Esophagus muscularis mucosa (tissue), 4 donors: ENCODE results near the gene SIGLEC6. TPM values are rescaled to one million over a fixed set of nuclear protein-coding genes. Genes with fewer than 3 reads are reported as not detected.

ENCODE experiments used
- DNase-seq: peaks from one replicate; pipeline ENCODE4 v3.0.0-alpha.2; 2017; ENCODE audit errors: extremely low spot score
- H3K27ac ChIP-seq, 4 donors: fragments of 200-600 bp; sonication (generic); replicated peaks in 1 of 4; 1 replicate in 3 of 4; 2 replicates in 1 of 4; pipeline ENCODE4 v1.5.1; 2016 to 2019; ENCODE audit warnings: mild to moderate bottlenecking in 1 of 4
- H3K27me3 ChIP-seq, 4 donors: fragments of 200-600 bp; sonication (generic); one replicate each; pipeline versions ENCODE4 v1.5.1 to v1.6.0; 2016 to 2019
- H3K36me3 ChIP-seq, 4 donors: fragments of 200-600 bp; sonication (generic); one replicate each; pipeline ENCODE4 v1.5.1; 2016 to 2019
- H3K4me1 ChIP-seq, 4 donors: fragments of 200-600 bp; sonication (generic); one replicate each; pipeline ENCODE4 v1.5.1; 2016 to 2019
- H3K4me3 ChIP-seq, 4 donors: fragments of 200-600 bp; sonication (generic); 1 replicate in 2 of 4; 2 replicates in 2 of 4; pipeline ENCODE4 v1.5.1; 2016 to 2019; ENCODE audit warnings: mild to moderate bottlenecking in 4 of 4, moderate library complexity in 1 of 4
- H3K9me3 ChIP-seq, 4 donors: fragments of 200-600 bp; sonication (generic); 1 replicate in 3 of 4; 2 replicates in 1 of 4; pipeline ENCODE4 v1.5.1; 2016 to 2019
- CTCF ChIP-seq, 3 experiments: fragments of 200-600 bp in 2 of 3; fragments of 450-650 bp in 1 of 3; sonication (generic) in 2 of 3; IDR thresholded peaks; one replicate each; pipeline ENCODE4 v1.5.1; 2017 to 2019; ENCODE audit warnings: antibody characterized with exemption in 3 of 3, mild to moderate bottlenecking in 2 of 3, moderate library complexity in 1 of 3
- EP300 ChIP-seq: sonication (generic); formaldehyde crosslinking; IDR thresholded peaks from one replicate; pipeline ENCODE4 v1.6.1; 2017; ENCODE audit warnings: antibody characterized with exemption
- POLR2A ChIP-seq: fragments of 450-650 bp; IDR thresholded peaks from one replicate; pipeline ENCODE4 v1.6.1; 2017; ENCODE audit warnings: antibody characterized with exemption, moderate library complexity, mild to moderate bottlenecking, low read depth
- POLR2AphosphoS5 ChIP-seq, 2 donors: sonication (generic); formaldehyde crosslinking; IDR thresholded peaks; one replicate each; pipeline ENCODE4 v1.6.1; 2017; ENCODE audit warnings: antibody characterized with exemption in 2 of 2
- WGBS: methylation state at CpG from one replicate; pipeline ENCODE4 v1.1.5; 2018; 5-methylcytosine and 5-hydroxymethylcytosine counted together
- intact Hi-C: fragments of 100-400 bp; cut with DNase I; formaldehyde crosslinking; loops from one replicate; pipeline ENCODE4 v1.15.1; 2023
- total RNA-seq, 4 donors: library from RNA; depleted of rRNA; stranded (reverse); fragments of >200 nt; gene quantifications; one replicate each; pipeline versions ENCODE4 v1.1.0 to v1.2.1, GENCODE V29; 2016

SIGLEC6 gene
- total RNA-seq, 4 donors from 2014 or later: 0.58 to 6.3 (median 3.5) TPM

DNA sequence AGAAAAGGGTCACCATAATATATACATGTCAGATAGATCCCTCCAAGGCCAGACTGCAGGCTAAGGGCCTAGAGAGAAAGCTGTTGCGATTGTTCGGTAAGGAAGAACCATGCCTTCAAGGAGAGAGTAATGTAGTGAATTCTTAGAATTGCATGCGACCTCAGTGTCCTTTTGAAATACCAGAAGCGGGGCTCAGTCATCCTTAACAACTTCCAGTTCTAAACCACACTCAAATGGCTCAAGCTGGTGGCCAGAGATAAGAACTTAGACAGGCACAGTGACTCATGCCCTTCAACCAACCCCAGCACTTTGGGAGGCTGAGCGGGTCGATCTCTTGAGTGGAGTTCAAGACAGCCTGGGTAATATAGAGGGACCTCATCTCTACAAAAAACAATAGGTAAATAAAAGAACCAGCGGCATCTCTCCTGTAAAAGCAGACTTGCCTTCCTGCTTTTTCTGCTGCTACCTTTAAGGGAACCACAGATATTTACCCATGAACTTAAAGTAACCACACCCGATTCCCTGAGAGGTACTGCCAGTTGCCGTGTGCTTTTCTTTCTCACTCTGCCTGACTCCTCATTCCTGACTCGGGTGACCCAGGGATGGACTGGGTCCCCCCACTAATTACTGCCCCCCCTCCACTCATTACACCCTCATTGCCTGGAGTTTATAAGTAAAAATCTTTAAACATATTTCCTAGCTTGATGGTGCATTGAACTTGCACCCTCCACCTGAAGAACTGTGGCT, 15.4 kb upstream of the SIGLEC6 start:
- no peaks in the 10 kb centered on the region for H3K36me3 ChIP-seq
- intact Hi-C loops: no loop called here
- H3K27me3 ChIP-seq: peaks cover 0 to 66% (median 0%) of the 10 kb centered on the region in 4 donors
- H3K9me3 ChIP-seq: no peaks in the 10 kb centered on the region
- no peaks in the 10 kb centered on the region for H3K4me1 ChIP-seq
- TF ChIP-seq EP300 (no peak), CTCF (IDR thresholded peaks at IDR 0.05) (no peak), POLR2A (no peak), POLR2AphosphoS5 (IDR thresholded peaks at IDR 0.05) (no peak)
- H3K4me3 ChIP-seq: no peak overlapping the region
- H3K27ac ChIP-seq: no peak overlapping the region
- WGBS: 63% methylated on average over 10 of the region's 10 CpGs
- DNase-seq: no peak

- no peaks in the 10 kb centered on the region for H3K9me3 ChIP-seq
- no peak overlapping the region for H3K4me3 ChIP-seq
- H3K36me3 ChIP-seq: no peaks in the 10 kb centered on the region
- H3K27ac ChIP-seq: no peak overlapping the region
- H3K4me1 ChIP-seq: no peaks in the 10 kb centered on the region
- TF ChIP-seq POLR2A (no peak), EP300 (no peak)
- intact Hi-C loops: no loop called here
- 57% methylated on average over 5 of the region's 5 CpGs for WGBS
- DNase-seq: no peak
- H3K27me3 ChIP-seq: peaks cover 0 to 65% (median 0%) of the 10 kb centered on the region in 4 donors
Observed at GRCh38 chr19:51546107-51546649, 14.7 kb upstream of the SIGLEC6 start.

DNA sequence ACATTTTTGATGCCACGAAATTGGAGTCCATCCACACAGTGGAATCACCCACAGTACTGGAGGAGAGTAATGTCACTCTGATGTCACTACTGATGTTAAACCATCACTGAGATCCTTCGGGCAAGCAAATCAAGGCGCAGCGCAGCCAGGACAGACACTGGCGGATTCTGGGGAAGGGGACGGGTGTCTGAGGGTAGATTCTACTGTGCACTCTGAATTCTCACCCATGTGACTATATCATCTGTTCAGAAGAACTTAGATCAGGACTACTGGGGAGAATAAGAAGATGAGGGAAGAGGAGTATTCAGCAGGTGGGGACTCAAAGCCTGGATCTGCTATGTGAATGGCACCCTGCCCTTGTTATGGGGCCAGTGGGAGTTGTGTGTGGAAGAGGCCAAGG, 12.6 kb upstream of the SIGLEC6 start:
- 76% methylated on average over 6 of the region's 6 CpGs for WGBS
- Histone ChIP-seq H3K4me3 (no peak overlapping the region), H3K27me3 (peaks cover 0 to 61% (median 0%) of the 10 kb centered on the region in 4 donors), H3K27ac (no peak overlapping the region), H3K36me3 (no peaks in the 10 kb centered on the region), H3K9me3 (no peaks in the 10 kb centered on the region), H3K4me1 (no peaks in the 10 kb centered on the region)
- no peak for DNase-seq
- intact Hi-C loops: no loop called here
- TF ChIP-seq POLR2A: no peak
- TF ChIP-seq EP300: no peak
- no peak for TF ChIP-seq POLR2AphosphoS5 (IDR thresholded peaks at IDR 0.05)
- no peak for TF ChIP-seq CTCF (IDR thresholded peaks at IDR 0.05)

- Histone ChIP-seq H3K27ac (no peak overlapping the region), H3K27me3 (peaks cover 0 to 64% (median 0%) of the 10 kb centered on the region in 4 donors), H3K4me3 (no peak overlapping the region), H3K36me3 (no peaks in the 10 kb centered on the region), H3K9me3 (no peaks in the 10 kb centered on the region), H3K4me1 (no peaks in the 10 kb centered on the region)
- intact Hi-C loops: no loop called here
- TF ChIP-seq POLR2AphosphoS5 (IDR thresholded peaks at IDR 0.05) (no peak), EP300 (no peak), CTCF (IDR thresholded peaks at IDR 0.05) (no peak), POLR2A (no peak)
- WGBS: 76% methylated on average over 5 of the region's 5 CpGs
- no peak for DNase-seq
Observed at GRCh38 chr19:51542699-51543098, 11.2 kb upstream of the SIGLEC6 start.

DNA sequence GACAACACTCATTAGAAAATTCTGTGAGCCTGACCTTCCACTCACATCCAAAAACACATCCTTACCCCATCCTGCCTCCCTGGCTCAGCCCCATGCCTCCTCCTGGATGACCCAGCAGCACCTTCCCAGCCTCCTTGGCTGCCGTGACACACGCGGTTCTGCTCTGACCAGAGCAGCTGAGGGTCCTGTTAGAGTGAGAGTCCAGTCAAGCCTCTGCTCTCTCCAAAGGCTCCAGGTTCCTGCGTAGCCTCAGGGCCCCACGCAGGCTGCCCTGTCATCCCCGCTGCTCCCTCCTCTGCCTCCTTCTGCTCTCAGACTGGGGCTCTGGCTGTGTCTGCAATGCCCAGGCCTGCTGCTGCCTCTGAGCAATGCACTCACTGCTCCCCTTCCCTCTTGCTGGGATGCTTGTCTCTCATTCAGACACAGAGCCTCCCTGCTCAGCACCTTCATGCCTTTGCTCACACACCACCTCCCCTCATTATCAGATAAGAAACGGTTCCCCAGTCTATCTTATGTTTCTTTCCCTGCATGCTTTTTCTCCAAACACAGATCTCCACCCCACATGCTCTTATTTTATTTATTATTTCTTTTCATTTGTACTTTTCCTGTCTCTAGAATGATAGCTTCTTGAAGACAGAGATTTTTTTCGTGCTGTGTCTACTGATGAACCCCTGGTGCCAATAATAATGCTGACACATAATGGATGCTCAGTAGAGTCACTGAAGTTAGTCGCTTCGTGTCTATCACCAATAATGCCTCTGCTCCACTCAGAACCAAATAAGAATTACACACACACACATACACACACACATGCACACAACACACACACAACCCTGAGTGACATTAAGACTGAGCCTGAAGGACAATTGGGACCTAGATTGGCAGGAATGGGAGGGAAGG, 10.2 kb upstream of the SIGLEC6 start:
- Histone ChIP-seq H3K4me3 (no peak overlapping the region), H3K36me3 (no peaks in the 10 kb centered on the region), H3K27me3 (peaks cover 0 to 67% (median 0%) of the 10 kb centered on the region in 4 donors), H3K27ac (no peak overlapping the region), H3K4me1 (no peaks in the 10 kb centered on the region), H3K9me3 (no peaks in the 10 kb centered on the region)
- DNase-seq: peak; percentile 88
- WGBS: 54% methylated on average over 10 of the region's 10 CpGs
- TF ChIP-seq POLR2AphosphoS5 (IDR thresholded peaks at IDR 0.05) (no peak), CTCF (IDR thresholded peaks at IDR 0.05) (no peak), POLR2A (no peak), EP300 (no peak)
- intact Hi-C loops: no loop called here
